Heart left ventricle (tissue), 16 donors: ENCODE measurements around the gene AOX1. TPM values are rescaled to one million over a fixed set of nuclear protein-coding genes. Genes with fewer than 3 reads are reported as not detected.
A peak's percentile ranks its signal among the peaks of the same experiment; 100 is the strongest.

Experiments used
- ATAC-seq, 4 donors: fragments of 200-7000 bp; cut with Tn5 transposase; one replicate each; pipeline ENCODE4 v1.9.1; 2020 to 2022; ENCODE audit warnings: moderate library complexity in 4 of 4, mild to moderate bottlenecking in 3 of 4, moderate number of reproducible peaks in 1 of 4
- DNase-seq, 5 donors: peaks; one replicate each; pipeline ENCODE4 v3.0.0-alpha.2; 2020
- H3K27ac ChIP-seq, 12 donors: fragments of 200-600 bp; sonication (generic) in 4 of 12; one replicate each; pipeline versions ENCODE4 v1.5.0 to v1.8.0; 2016 to 2022; ENCODE audit warnings: mild to moderate bottlenecking in 2 of 12
- H3K27me3 ChIP-seq, 9 donors: fragments of 200-600 bp; sonication (generic) in 2 of 9; one replicate each; pipeline versions ENCODE4 v1.5.1 to v1.8.0; 2016 to 2022; ENCODE audit warnings: mild to moderate bottlenecking in 3 of 9
- H3K36me3 ChIP-seq, 9 donors: fragments of 200-600 bp; sonication (generic) in 2 of 9; one replicate each; pipeline versions ENCODE4 v1.5.0 to v1.8.0; 2018 to 2022; ENCODE audit warnings: mild to moderate bottlenecking in 2 of 9
- H3K4me1 ChIP-seq, 12 donors: fragments of 200-600 bp; sonication (generic) in 4 of 12; one replicate each; pipeline versions ENCODE4 v1.5.0 to v1.8.0; 2016 to 2022; ENCODE audit warnings: mild to moderate bottlenecking in 3 of 12
- H3K4me3 ChIP-seq, 12 donors: fragments of 200-600 bp; sonication (generic) in 4 of 12; one replicate each; pipeline versions ENCODE4 v1.5.0 to v1.8.0; 2017 to 2022; ENCODE audit warnings: mild to moderate bottlenecking in 9 of 12, moderate library complexity in 4 of 12
- H3K9me3 ChIP-seq, 12 donors: fragments of 200-600 bp; sonication (generic) in 4 of 12; one replicate each; pipeline versions ENCODE4 v1.5.0 to v1.8.0; 2016 to 2022; ENCODE audit warnings: mild to moderate bottlenecking in 1 of 12
- POLR2A ChIP-seq, 2 donors: fragments of 450-650 bp; IDR thresholded peaks; one replicate each; pipeline ENCODE4 v1.6.1; 2017; ENCODE audit warnings: antibody characterized with exemption in 2 of 2, mild to moderate bottlenecking in 2 of 2, moderate library complexity in 2 of 2
- WGBS, 4 donors: extraction: QIAGEN DNeasy Blood & Tissue Kit in 2 of 4; methylation state at CpG; one replicate each; pipeline versions ENCODE4 v1.1.5 to v1.1.7; 2013 to 2018; 5-methylcytosine and 5-hydroxymethylcytosine counted together
- intact Hi-C, 10 donors: fragments of 100-400 bp; cut with DNase I; formaldehyde crosslinking; loops; one replicate each; pipeline versions ENCODE4 v1.11.1 to v1.14.2; 2022
- polyA plus RNA-seq, 2 donors: library from polyadenylated mRNA; stranded (reverse); fragments of 200-250 nt; gene quantifications; one replicate each; pipeline ENCODE4 v1.2.3, GENCODE V29; 2013
- total RNA-seq, 9 donors: library from RNA; depleted of rRNA in 2 of 9; stranded (reverse); fragments of >200 nt in 2 of 9; fragmentation: NEBNext Ultra II Directional in 3 of 9; extraction: Animal tissue kit (Norgen Biotek cat#: 25700) in 3 of 9; gene quantifications; one replicate each; pipeline versions ENCODE4 v1.1.0 to v1.2.4, GENCODE V29; 2016 to 2023
- TF ChIP-seq, protein P1 (sequence below), 12 donors: fragments of 200-600 bp; sonication (generic) in 4 of 12; IDR thresholded peaks; one replicate each; pipeline versions ENCODE4 v1.5.0 to v1.8.0; 2018 to 2022; ENCODE audit warnings: antibody characterized with exemption in 12 of 12, mild to moderate bottlenecking in 5 of 12
- donor health status: ischemic (EF 13 %, LVEDD 7.1; RV severe dilation, severe dysfunction).
- donor health status: healthy with polysubstance abuse.
- donor health status: DM: no; HTN: yes; CAD: no.
- donor health status: DM: no; HTN: no; CAD: no.
- donor health status: ischemic (EF 25% LVEDD 6.9; RV normal size, moderate dysfunction).
- donor health status: ischemic (EF 25% LVEDD 5.7; RV mildly dilated, moderate dysfunction).
- donor health status: healthy.
- donor health status: DM: yes; HTN: yes; CAD: no.
- donor health status: ischemic (EF 35%, LVEDD 5.7; RV mildly dilated, moderate dysfunction).
- donor health status: nonischemic (EF 11% LVEDD 7.7; RV severe dilation, severe dysfunction).
- donor health status: DM: yes; HTN: yes; CAD: no.
- donor health status: PGD.
- donor health status: ischemic (EF 29% LVEDD 5.4; RV normal size, mild dysfunction).
- donor health status: nonischemic (EF 23%, LVEDD 6.1; RV moderate dilation, normal function).

AOX1 gene
- total and polyA plus RNA-seq, 11 donors, result 0.76 to 33.4 (median 2.9) TPM

GRCh38 chr2:200567932-200568331, 17.9 kb upstream of the AOX1 start:
- Histone ChIP-seq H3K9me3 (no peaks in the 10 kb centered on the region), H3K4me3 (no peak overlapping the region), H3K27me3 (no peaks in the 10 kb centered on the region), H3K4me1 (no peaks in the 10 kb centered on the region), H3K36me3 (no peaks in the 10 kb centered on the region), H3K27ac (no peak overlapping the region)
- ATAC-seq (no peak), DNase-seq (no peak)
- TF ChIP-seq, protein P1, sequence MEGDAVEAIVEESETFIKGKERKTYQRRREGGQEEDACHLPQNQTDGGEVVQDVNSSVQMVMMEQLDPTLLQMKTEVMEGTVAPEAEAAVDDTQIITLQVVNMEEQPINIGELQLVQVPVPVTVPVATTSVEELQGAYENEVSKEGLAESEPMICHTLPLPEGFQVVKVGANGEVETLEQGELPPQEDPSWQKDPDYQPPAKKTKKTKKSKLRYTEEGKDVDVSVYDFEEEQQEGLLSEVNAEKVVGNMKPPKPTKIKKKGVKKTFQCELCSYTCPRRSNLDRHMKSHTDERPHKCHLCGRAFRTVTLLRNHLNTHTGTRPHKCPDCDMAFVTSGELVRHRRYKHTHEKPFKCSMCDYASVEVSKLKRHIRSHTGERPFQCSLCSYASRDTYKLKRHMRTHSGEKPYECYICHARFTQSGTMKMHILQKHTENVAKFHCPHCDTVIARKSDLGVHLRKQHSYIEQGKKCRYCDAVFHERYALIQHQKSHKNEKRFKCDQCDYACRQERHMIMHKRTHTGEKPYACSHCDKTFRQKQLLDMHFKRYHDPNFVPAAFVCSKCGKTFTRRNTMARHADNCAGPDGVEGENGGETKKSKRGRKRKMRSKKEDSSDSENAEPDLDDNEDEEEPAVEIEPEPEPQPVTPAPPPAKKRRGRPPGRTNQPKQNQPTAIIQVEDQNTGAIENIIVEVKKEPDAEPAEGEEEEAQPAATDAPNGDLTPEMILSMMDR (IDR thresholded peaks at IDR 0.05), result no peak
- no peak for TF ChIP-seq POLR2A (IDR thresholded peaks at IDR 0.05)
- 98 to 99% (median 98%) methylated on average over 3 of the region's 3 CpGs for WGBS, 4 donors
- intact Hi-C loops, result no loop called here

DNA sequence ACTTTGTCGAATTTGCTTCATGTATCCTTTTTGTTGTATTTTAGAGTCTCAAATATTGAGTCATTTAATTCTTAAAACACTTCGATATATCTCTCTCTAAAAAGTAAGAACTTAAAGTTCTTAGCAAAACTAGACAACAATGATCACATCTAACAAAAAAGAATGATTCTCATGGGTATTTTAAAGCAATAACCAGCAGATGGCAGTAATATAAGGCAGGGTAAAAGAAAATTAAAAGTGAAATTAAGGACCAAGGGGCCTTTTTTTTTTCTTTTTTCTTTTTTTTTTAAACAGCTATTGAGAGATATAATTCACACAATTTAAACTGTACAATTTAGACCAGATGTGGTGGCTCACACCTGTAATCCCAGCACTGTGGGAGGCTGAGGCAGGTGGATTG, 9.9 kb upstream of the AOX1 start:
- Histone ChIP-seq H3K4me3 (no peak overlapping the region), H3K4me1 (no peaks in the 10 kb centered on the region), H3K9me3 (no peaks in the 10 kb centered on the region), H3K27ac (no peak overlapping the region), H3K36me3 (no peaks in the 10 kb centered on the region), H3K27me3 (no peaks in the 10 kb centered on the region)
- no peak for ATAC-seq
- no peak for DNase-seq
- intact Hi-C loops, result loop anchor here in 5 of 10 donors (5.0 to 10.0 kb wide), 2 partner anchors 126 to 129 kb away; no protein-coding TSS in a partner anchor
- TF ChIP-seq, protein P1 (IDR thresholded peaks at IDR 0.05), result peak in 10 of 12 donors; percentile 17 to 43 (median 34)
- no peak for TF ChIP-seq POLR2A (IDR thresholded peaks at IDR 0.05)
- WGBS, 4 donors, result 89 to 93% (median 92%) methylated on average over 2 of the region's 2 CpGs

DNA sequence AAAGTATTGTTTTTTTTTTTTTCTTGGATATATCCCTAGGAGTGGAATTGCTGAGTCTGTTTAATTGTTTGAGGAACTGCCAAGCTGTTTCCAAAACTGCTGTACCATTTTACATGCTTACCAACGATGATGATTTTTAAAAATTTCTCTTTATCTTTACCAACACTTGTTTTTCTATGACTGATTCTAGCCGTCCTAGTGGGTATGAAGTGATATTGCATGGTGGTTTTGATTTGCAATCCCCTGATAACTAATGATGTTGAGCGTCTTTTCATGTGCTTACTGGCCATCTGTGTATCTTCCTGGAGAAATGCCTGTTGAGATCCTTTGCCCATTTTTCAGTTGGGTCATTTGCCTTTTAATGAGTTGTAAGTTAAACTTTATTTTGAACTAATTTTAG, 8.8 kb upstream of the AOX1 start:
- no peak overlapping the region for H3K4me3 ChIP-seq
- no peaks in the 10 kb centered on the region for H3K36me3 ChIP-seq
- ATAC-seq (no peak), DNase-seq (no peak)
- 92 to 94% (median 94%) methylated on average over 3 of the region's 3 CpGs for WGBS, 4 donors
- intact Hi-C loops, result loop anchor here in 5 of 10 donors (5.0 to 10.0 kb wide), 2 partner anchors 125 to 128 kb away; no protein-coding TSS in a partner anchor
- no peak overlapping the region for H3K27ac ChIP-seq
- no peaks in the 10 kb centered on the region for H3K4me1 ChIP-seq
- TF ChIP-seq POLR2A (IDR thresholded peaks at IDR 0.05), result no peak
- TF ChIP-seq, protein P1 (IDR thresholded peaks at IDR 0.05), result no peak
- no peaks in the 10 kb centered on the region for H3K9me3 ChIP-seq
- no peaks in the 10 kb centered on the region for H3K27me3 ChIP-seq

- Histone ChIP-seq H3K27ac (no peak overlapping the region), H3K36me3 (no peaks in the 10 kb centered on the region), H3K9me3 (no peaks in the 10 kb centered on the region), H3K27me3 (no peaks in the 10 kb centered on the region), H3K4me3 (no peak overlapping the region), H3K4me1 (no peaks in the 10 kb centered on the region)
- no peak for DNase-seq
- no peak for ATAC-seq
- WGBS, 4 donors, result 54 to 96% (median 73%) methylated on average over 1 of the region's 1 CpG
- TF ChIP-seq, protein P1 (IDR thresholded peaks at IDR 0.05), result peak in 6 of 12 donors; percentile 8 to 30 (median 20)
- no peak for TF ChIP-seq POLR2A (IDR thresholded peaks at IDR 0.05)
- intact Hi-C loops, result loop anchor here in 7 of 10 donors (2.0 to 10.0 kb wide), 4 partner anchors 122 to 126 kb away; no protein-coding TSS in a partner anchor
These were observed 7.0 kb upstream of the AOX1 start for GRCh38 chr2:200578778-200579177.
